Measurements from ENCODE around the gene KCNN3.

KCNN3 gene

DNA sequence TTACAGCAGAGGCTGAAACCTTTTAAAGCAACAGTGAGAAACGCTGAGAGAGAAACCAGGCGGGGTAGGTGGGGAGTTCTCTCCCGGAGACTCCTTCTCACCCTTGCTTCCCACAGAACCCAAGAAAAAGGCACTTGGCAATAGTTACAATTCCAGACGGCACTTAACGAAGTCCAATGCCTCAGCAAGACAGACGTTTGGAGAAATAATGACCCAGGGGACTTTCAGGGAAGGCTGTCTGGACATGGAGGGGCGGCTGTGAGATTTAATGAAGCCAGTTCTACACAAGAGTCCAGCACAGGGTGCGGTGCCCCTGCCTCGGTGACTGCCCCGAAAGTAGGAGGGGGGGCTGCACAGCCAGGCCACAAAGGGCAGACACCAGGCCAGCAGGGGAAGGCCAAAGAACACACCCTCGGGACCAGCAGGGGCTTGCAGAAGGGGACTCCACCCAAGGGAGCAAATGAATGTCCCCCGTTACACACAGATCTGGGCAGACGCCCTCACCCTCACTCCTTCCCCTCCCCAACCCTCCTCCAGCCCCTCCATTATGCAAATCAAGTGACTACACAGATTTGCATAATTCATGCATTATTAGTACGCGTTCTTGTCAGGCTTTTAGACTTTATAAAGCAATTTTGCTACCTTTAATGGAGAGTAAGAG, 26.3 kb downstream of the KCNN3 start:
- Histone ChIP-seq H3K27me3 (ENCODE audit: control insufficient read depth in 5 of 5, insufficient read depth in 4 of 5, low read length in 5 of 5) (peaks cover 14 to 27% (median 22%) of the 10 kb centered on the region in 5 donors), H3K4me1 (ENCODE audit: control insufficient read depth in 5 of 5, insufficient read depth in 5 of 5, low read length in 5 of 5) (peaks cover 0 to 13% (median 2%) of the 10 kb centered on the region in 5 donors), H3K9ac (ENCODE audit: low read length in 5 of 5) (no peak overlapping the region), H3K4me3 (ENCODE audit: low read depth in 1 of 5, low read length in 5 of 5) (no peak overlapping the region), H3K27ac (ENCODE audit: low read depth, low read length) (no peak overlapping the region), H3K9me3 (ENCODE audit: control insufficient read depth in 5 of 5, low read length in 5 of 5) (no peaks in the 10 kb centered on the region), H3K36me3 (ENCODE audit: control insufficient read depth in 5 of 5, insufficient read depth in 5 of 5, low read length in 5 of 5) (no peaks in the 10 kb centered on the region)

DNA sequence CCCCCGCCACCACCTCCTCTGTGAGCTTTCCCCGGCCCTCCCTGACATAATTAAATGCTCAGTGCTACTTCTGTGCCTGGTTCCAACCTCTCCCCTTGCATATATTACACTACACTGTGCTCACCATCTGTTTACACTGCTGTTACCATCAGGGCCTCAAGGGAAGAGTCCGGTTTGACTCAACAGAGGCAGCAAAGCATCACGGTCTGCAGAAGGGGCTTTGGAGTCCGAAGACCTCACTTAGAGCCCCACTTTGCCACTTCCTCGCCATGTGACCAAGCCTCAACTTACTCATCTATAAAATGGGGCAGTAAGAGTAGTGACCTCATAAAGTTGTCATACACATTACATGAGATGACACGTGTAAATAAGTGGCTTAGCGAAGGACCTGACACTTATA, 27.4 kb downstream of the KCNN3 start:
- H3K27me3 ChIP-seq (ENCODE audit: control insufficient read depth in 5 of 5, insufficient read depth in 4 of 5, low read length in 5 of 5): peaks cover 11 to 27% (median 22%) of the 10 kb centered on the region in 5 donors
- no peaks in the 10 kb centered on the region for H3K9me3 ChIP-seq (ENCODE audit: control insufficient read depth in 5 of 5, low read length in 5 of 5)
- no peaks in the 10 kb centered on the region for H3K36me3 ChIP-seq (ENCODE audit: control insufficient read depth in 5 of 5, insufficient read depth in 5 of 5, low read length in 5 of 5)
- no peak overlapping the region for H3K9ac ChIP-seq (ENCODE audit: low read length in 5 of 5)
- no peak overlapping the region for H3K4me3 ChIP-seq (ENCODE audit: low read depth in 1 of 5, low read length in 5 of 5)
- H3K27ac ChIP-seq (ENCODE audit: low read depth, low read length): no peak overlapping the region
- H3K4me1 ChIP-seq (ENCODE audit: control insufficient read depth in 5 of 5, insufficient read depth in 5 of 5, low read length in 5 of 5): peaks cover 0 to 13% (median 2%) of the 10 kb centered on the region in 5 donors

- H3K4me1 ChIP-seq (ENCODE audit: control insufficient read depth in 5 of 5, insufficient read depth in 5 of 5, low read length in 5 of 5): peaks cover 0 to 13% (median 2%) of the 10 kb centered on the region in 5 donors
These were observed 28.7 kb downstream of the KCNN3 start for GRCh38 chr1:154841384-154841783.

DNA sequence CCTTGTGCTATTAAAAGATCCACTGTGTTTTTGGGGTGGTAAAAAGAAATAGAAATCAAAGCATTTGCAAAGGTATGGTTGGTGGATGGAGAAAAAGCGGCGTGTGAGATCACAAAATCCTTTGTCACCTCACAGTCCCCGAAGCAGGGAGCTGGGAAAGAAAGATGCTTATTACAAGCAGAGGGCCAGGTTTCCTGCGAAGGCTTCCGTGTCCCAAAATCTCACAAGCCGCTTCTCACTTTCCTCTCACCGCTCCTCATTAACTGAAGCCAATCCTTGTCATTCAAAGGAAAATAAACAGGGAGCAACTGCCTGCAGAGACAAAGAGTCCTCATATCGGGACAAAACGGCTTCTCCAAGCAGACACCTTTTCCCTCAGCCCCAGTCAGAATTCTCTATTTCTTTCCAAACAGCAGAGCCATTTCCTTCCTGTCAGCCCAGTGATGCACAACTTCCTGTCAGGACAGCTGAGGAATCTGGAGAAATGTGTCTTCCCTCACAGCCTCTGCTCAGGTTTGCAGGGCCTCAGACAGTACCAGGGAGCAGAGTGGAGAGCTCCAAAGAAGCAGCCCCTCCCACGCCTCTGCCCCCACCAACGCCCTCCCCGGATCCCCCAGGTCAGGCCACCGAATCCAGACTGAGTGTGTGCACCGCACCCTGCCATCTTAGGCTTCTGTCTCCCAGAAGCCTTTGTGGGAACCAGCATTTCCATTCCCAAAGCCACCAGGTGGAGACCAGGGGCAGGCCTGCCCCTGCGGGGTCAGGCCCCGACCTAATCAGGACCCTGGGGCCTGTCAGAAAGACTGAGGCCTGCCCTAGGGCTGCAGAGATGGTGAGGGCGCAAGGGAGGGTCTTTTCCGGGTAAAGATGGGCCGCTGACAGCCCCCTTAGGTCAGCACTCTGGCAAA, 29.6 kb downstream of the KCNN3 start:
- Histone ChIP-seq H3K4me1 (ENCODE audit: control insufficient read depth in 5 of 5, insufficient read depth in 5 of 5, low read length in 5 of 5) (peaks cover 0 to 13% (median 2%) of the 10 kb centered on the region in 5 donors), H3K27me3 (ENCODE audit: control insufficient read depth in 5 of 5, insufficient read depth in 4 of 5, low read length in 5 of 5) (peaks cover 4 to 11% (median 9%) of the 10 kb centered on the region in 5 donors), H3K4me3 (ENCODE audit: low read depth in 1 of 5, low read length in 5 of 5) (no peak overlapping the region), H3K9me3 (ENCODE audit: control insufficient read depth in 5 of 5, low read length in 5 of 5) (no peaks in the 10 kb centered on the region), H3K27ac (ENCODE audit: low read depth, low read length) (no peak overlapping the region), H3K36me3 (ENCODE audit: control insufficient read depth in 5 of 5, insufficient read depth in 5 of 5, low read length in 5 of 5) (no peaks in the 10 kb centered on the region), H3K9ac (ENCODE audit: low read length in 5 of 5) (no peak overlapping the region)

More at GRCh38 chr1:154841384-154841783, 28.7 kb downstream of the KCNN3 start:
- no peak overlapping the region for H3K9ac ChIP-seq (ENCODE audit: low read length in 5 of 5)
- H3K27ac ChIP-seq (ENCODE audit: low read depth, low read length): no peak overlapping the region
- H3K36me3 ChIP-seq (ENCODE audit: control insufficient read depth in 5 of 5, insufficient read depth in 5 of 5, low read length in 5 of 5): no peaks in the 10 kb centered on the region
- H3K4me3 ChIP-seq (ENCODE audit: low read depth in 1 of 5, low read length in 5 of 5): no peak overlapping the region
- no peaks in the 10 kb centered on the region for H3K9me3 ChIP-seq (ENCODE audit: control insufficient read depth in 5 of 5, low read length in 5 of 5)
- H3K27me3 ChIP-seq (ENCODE audit: control insufficient read depth in 5 of 5, insufficient read depth in 4 of 5, low read length in 5 of 5): peaks cover 8 to 18% (median 17%) of the 10 kb centered on the region in 5 donors

- Histone ChIP-seq H3K36me3 (ENCODE audit: control insufficient read depth in 5 of 5, insufficient read depth in 5 of 5, low read length in 5 of 5) (no peaks in the 10 kb centered on the region), H3K4me3 (ENCODE audit: low read depth in 1 of 5, low read length in 5 of 5) (no peak overlapping the region), H3K27me3 (ENCODE audit: control insufficient read depth in 5 of 5, insufficient read depth in 4 of 5, low read length in 5 of 5) (peaks cover 2 to 6% (median 5%) of the 10 kb centered on the region in 5 donors), H3K9ac (ENCODE audit: low read length in 5 of 5) (no peak overlapping the region), H3K4me1 (ENCODE audit: control insufficient read depth in 5 of 5, insufficient read depth in 5 of 5, low read length in 5 of 5) (peaks cover 0 to 13% (median 2%) of the 10 kb centered on the region in 5 donors), H3K27ac (ENCODE audit: low read depth, low read length) (no peak overlapping the region), H3K9me3 (ENCODE audit: control insufficient read depth in 5 of 5, low read length in 5 of 5) (no peaks in the 10 kb centered on the region)
These were observed 30.4 kb downstream of the KCNN3 start for GRCh38 chr1:154839691-154840090.

GRCh38 chr1:154838988-154839387, 31.1 kb downstream of the KCNN3 start:
- Histone ChIP-seq H3K36me3 (ENCODE audit: control insufficient read depth in 5 of 5, insufficient read depth in 5 of 5, low read length in 5 of 5) (no peaks in the 10 kb centered on the region), H3K27ac (ENCODE audit: low read depth, low read length) (no peak overlapping the region), H3K4me3 (ENCODE audit: low read depth in 1 of 5, low read length in 5 of 5) (no peak overlapping the region), H3K9me3 (ENCODE audit: control insufficient read depth in 5 of 5, low read length in 5 of 5) (no peaks in the 10 kb centered on the region), H3K27me3 (ENCODE audit: control insufficient read depth in 5 of 5, insufficient read depth in 4 of 5, low read length in 5 of 5) (peaks cover 2 to 6% (median 5%) of the 10 kb centered on the region in 5 donors), H3K9ac (ENCODE audit: low read length in 5 of 5) (no peak overlapping the region), H3K4me1 (ENCODE audit: control insufficient read depth in 5 of 5, insufficient read depth in 5 of 5, low read length in 5 of 5) (peaks cover 0 to 12% (median 2%) of the 10 kb centered on the region in 5 donors)

GRCh38 chr1:154838461-154838860, 31.6 kb downstream of the KCNN3 start:
- H3K36me3 ChIP-seq (ENCODE audit: control insufficient read depth in 5 of 5, insufficient read depth in 5 of 5, low read length in 5 of 5): no peaks in the 10 kb centered on the region

DNA sequence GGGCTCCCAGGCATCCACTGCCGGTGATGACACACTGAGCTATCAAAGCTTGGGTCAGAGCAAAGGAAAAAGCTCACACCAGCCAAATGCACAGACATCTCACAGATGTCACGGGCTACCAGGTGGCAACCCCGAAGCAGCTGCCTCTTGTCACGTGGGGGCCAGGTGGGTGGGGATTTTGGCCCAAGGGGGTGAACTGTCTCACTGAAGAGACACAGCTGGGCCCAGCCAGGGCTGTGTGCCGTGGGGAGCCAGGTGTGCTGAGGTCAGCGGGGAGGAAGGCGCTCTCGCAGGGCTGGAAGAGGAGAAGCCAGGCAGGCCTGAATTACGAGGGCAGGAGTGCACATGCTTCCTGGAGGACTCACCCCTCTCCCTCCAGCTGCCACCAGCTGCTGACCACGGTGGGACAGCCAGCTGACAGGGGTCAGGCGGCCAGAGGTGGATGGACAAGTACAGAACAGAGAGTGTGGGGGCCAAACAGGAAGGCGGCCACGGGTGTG, 32.4 kb downstream of the KCNN3 start:
- no peak overlapping the region for H3K9ac ChIP-seq (ENCODE audit: low read length in 5 of 5)
- H3K4me3 ChIP-seq (ENCODE audit: low read depth in 1 of 5, low read length in 5 of 5): no peak overlapping the region
- peaks cover 2 to 6% (median 4%) of the 10 kb centered on the region in 5 donors for H3K27me3 ChIP-seq (ENCODE audit: control insufficient read depth in 5 of 5, insufficient read depth in 4 of 5, low read length in 5 of 5)
- H3K4me1 ChIP-seq (ENCODE audit: control insufficient read depth in 5 of 5, insufficient read depth in 5 of 5, low read length in 5 of 5): peaks cover 0 to 10% (median 2%) of the 10 kb centered on the region in 5 donors
- H3K9me3 ChIP-seq (ENCODE audit: control insufficient read depth in 5 of 5, low read length in 5 of 5): no peaks in the 10 kb centered on the region
- H3K36me3 ChIP-seq (ENCODE audit: control insufficient read depth in 5 of 5, insufficient read depth in 5 of 5, low read length in 5 of 5): no peaks in the 10 kb centered on the region
- H3K27ac ChIP-seq (ENCODE audit: low read depth, low read length): no peak overlapping the region

More at GRCh38 chr1:154838461-154838860, 31.6 kb downstream of the KCNN3 start:
- H3K9me3 ChIP-seq (ENCODE audit: control insufficient read depth in 5 of 5, low read length in 5 of 5): no peaks in the 10 kb centered on the region
- H3K4me3 ChIP-seq (ENCODE audit: low read depth in 1 of 5, low read length in 5 of 5): no peak overlapping the region
- no peak overlapping the region for H3K27ac ChIP-seq (ENCODE audit: low read depth, low read length)
- H3K9ac ChIP-seq (ENCODE audit: low read length in 5 of 5): no peak overlapping the region
- H3K4me1 ChIP-seq (ENCODE audit: control insufficient read depth in 5 of 5, insufficient read depth in 5 of 5, low read length in 5 of 5): peaks cover 0 to 10% (median 2%) of the 10 kb centered on the region in 5 donors
- peaks cover 2 to 6% (median 5%) of the 10 kb centered on the region in 5 donors for H3K27me3 ChIP-seq (ENCODE audit: control insufficient read depth in 5 of 5, insufficient read depth in 4 of 5, low read length in 5 of 5)

DNA sequence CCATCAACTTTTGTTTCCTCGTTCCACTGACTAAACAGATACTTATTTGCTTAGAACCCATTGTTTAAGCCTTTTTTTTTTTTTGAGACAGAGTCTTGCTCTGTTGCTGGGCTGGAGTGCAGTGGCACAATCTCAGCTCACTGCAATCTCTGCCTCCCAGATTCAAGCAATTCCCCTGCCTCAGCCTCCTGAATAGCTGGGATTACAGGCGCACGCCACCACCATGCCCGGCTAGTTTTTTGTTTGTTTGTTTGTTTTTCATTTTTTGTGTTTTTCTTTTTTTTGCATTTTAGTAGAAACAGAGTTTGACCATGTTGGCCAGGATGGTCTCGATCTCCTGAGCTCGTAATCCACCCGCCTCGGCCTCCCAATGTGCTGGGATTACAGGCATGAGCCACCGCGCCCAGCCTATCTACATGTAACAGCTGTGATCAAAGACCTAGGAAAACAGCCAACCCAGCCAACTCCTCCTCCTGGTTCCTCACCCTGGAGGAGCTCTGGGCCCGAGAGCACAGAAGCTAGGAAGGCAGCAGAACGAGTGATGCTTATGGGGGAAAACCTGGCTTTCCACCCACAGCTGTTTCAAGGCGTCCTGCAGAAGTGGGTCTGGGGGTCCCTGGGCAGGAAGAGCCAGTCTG, 32.9 kb downstream of the KCNN3 start:
- H3K4me3 ChIP-seq (ENCODE audit: low read depth in 1 of 5, low read length in 5 of 5): no peak overlapping the region
- no peak overlapping the region for H3K27ac ChIP-seq (ENCODE audit: low read depth, low read length)
- H3K9me3 ChIP-seq (ENCODE audit: control insufficient read depth in 5 of 5, low read length in 5 of 5): no peaks in the 10 kb centered on the region
- peaks cover 0 to 10% (median 2%) of the 10 kb centered on the region in 5 donors for H3K4me1 ChIP-seq (ENCODE audit: control insufficient read depth in 5 of 5, insufficient read depth in 5 of 5, low read length in 5 of 5)
- H3K27me3 ChIP-seq (ENCODE audit: control insufficient read depth in 5 of 5, insufficient read depth in 4 of 5, low read length in 5 of 5): peaks cover 2 to 6% (median 4%) of the 10 kb centered on the region in 5 donors
- no peaks in the 10 kb centered on the region for H3K36me3 ChIP-seq (ENCODE audit: control insufficient read depth in 5 of 5, insufficient read depth in 5 of 5, low read length in 5 of 5)
- H3K9ac ChIP-seq (ENCODE audit: low read length in 5 of 5): no peak overlapping the region

Measured in subcutaneous abdominal adipose tissue (tissue), 5 donors.